K562 (cell line): Measurements from ENCODE around the gene MOXD1. TPM values are rescaled to one million over a fixed set of nuclear protein-coding genes. Genes with fewer than 3 reads are reported as not detected.

ENCODE experiments used
- CHD2 ChIP-seq: IDR thresholded peaks from 2 replicates; pipeline ENCODE4 v1.6.1; 2011; ENCODE audit warnings: low read depth, low read length
- MED1 ChIP-seq: sonication (generic); formaldehyde crosslinking; IDR thresholded peaks from 2 replicates; pipeline ENCODE4 v1.8.1; 2023; ENCODE audit warnings: missing genetic modification reagents, borderline replicate concordance
- NFRKB ChIP-seq: fragments of 450-650 bp; IDR thresholded peaks from 2 replicates; pipeline ENCODE4 v1.6.1; 2016; ENCODE audit warnings: low read depth
- PPARD ChIP-seq: fragments of 250-450 bp; sonication (Bioruptor Pico); IDR thresholded peaks from 2 replicates; pipeline ENCODE4 v1.8.0; 2022; ENCODE audit warnings: inconsistent platforms, mild to moderate bottlenecking, moderate library complexity
- polyA plus RNA-seq, 8 experiments: library from polyadenylated mRNA; depleted of rRNA in 4 of 8; stranded (reverse) in 5 of 8; unstranded in 3 of 8; fragments of >200 nt; fragmentation: Nextera tagmentation in 2 of 8; fragmentation: Illumina TruSeq in 1 of 8; extraction: Ambion mirVana in 2 of 8; extraction: Trizol in 1 of 8; gene quantifications; 2 replicates each; pipeline versions ENCODE4 v1.2.1 to v1.2.3, GENCODE V29; 2011 to 2014; ENCODE audit warnings: inconsistent platforms in 1 of 8, missing spikeins in 1 of 8
- total RNA-seq, 7 experiments: library from RNA; depleted of rRNA in 6 of 7; stranded (reverse); fragments of >200 nt in 6 of 7; fragmentation: Illumina TruSeq in 2 of 7; extraction: Trizol in 2 of 7; gene quantifications; 2 replicates each; pipeline versions ENCODE4 v1.2.1 to v1.2.3, GENCODE V29; 2011 to 2021; ENCODE audit warnings: low replicate concordance in 1 of 7
- TF ChIP-seq, protein P1 (sequence below), 2 experiments: fragments of 450-650 bp; IDR thresholded peaks; 2 replicates each; pipeline ENCODE4 v1.6.1; 2016; ENCODE audit warnings: mild to moderate bottlenecking in 2 of 2, borderline replicate concordance in 1 of 2, low read depth in 1 of 2, moderate library complexity in 1 of 2
- TF ChIP-seq, protein P2 (sequence below): fragments of 250-450 bp; sonication (Bioruptor Pico); IDR thresholded peaks from 2 replicates; pipeline ENCODE4 v1.8.0; 2021; ENCODE audit warnings: moderate library complexity, mild to moderate bottlenecking, inconsistent platforms
- TF ChIP-seq, protein P3 (sequence below): fragments of 450-650 bp; formaldehyde crosslinking; IDR thresholded peaks from 2 replicates; pipeline ENCODE4 v1.4.0; 2020; ENCODE audit warnings: mild to moderate bottlenecking
- TF ChIP-seq, protein P4 (sequence below): fragments of 450-650 bp; IDR thresholded peaks from 2 replicates; pipeline ENCODE4 v1.6.1; 2017; ENCODE audit warnings: antibody characterized with exemption, mild to moderate bottlenecking
- TF ChIP-seq, protein P5 (sequence below): sonication (generic); formaldehyde crosslinking; IDR thresholded peaks from 2 replicates; pipeline ENCODE4 v1.8.0; 2022; ENCODE audit warnings: mild to moderate bottlenecking, low read depth, missing genetic modification reagents
- TF ChIP-seq, protein P6 (sequence below): fragments of 450-650 bp; IDR thresholded peaks from one replicate; pipeline ENCODE4 v1.6.1; 2018; ENCODE audit warnings: mild to moderate bottlenecking, moderate library complexity; ENCODE audit not compliant: partially characterized antibody

Gene MOXD1
- total and polyA plus RNA-seq, 9 of the 15 experiments (the other 6 are each of a cell fraction or from before 2014, with no cell fraction given) = not detected

DNA sequence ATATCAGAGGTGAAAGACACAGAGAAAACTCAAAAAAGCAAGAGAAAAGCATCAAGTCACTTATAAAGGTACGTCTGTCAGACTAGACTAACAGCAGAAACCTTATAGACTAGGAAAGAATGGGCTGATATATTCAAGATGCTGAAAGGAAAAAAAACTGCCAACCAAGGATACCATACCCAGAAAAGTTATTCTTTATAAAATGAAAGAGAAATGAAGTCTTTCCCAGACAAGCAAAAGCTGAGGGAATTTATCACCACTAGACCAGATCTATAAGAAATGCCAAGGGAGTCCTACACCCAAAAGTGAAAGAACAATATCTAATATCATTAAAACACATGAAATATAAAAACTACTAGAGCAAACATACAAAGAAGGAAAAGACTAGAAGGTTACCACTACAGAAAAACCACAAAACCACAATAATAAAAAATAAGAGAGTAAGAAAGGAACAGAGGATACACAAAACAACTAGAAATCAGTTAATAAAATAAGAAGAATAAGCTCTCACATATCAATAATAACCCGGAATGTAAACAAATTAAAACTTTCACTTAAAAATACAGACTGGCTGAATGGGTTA lies 6.2 kb downstream of the MOXD1 start (continued):
- TF ChIP-seq, protein P1, sequence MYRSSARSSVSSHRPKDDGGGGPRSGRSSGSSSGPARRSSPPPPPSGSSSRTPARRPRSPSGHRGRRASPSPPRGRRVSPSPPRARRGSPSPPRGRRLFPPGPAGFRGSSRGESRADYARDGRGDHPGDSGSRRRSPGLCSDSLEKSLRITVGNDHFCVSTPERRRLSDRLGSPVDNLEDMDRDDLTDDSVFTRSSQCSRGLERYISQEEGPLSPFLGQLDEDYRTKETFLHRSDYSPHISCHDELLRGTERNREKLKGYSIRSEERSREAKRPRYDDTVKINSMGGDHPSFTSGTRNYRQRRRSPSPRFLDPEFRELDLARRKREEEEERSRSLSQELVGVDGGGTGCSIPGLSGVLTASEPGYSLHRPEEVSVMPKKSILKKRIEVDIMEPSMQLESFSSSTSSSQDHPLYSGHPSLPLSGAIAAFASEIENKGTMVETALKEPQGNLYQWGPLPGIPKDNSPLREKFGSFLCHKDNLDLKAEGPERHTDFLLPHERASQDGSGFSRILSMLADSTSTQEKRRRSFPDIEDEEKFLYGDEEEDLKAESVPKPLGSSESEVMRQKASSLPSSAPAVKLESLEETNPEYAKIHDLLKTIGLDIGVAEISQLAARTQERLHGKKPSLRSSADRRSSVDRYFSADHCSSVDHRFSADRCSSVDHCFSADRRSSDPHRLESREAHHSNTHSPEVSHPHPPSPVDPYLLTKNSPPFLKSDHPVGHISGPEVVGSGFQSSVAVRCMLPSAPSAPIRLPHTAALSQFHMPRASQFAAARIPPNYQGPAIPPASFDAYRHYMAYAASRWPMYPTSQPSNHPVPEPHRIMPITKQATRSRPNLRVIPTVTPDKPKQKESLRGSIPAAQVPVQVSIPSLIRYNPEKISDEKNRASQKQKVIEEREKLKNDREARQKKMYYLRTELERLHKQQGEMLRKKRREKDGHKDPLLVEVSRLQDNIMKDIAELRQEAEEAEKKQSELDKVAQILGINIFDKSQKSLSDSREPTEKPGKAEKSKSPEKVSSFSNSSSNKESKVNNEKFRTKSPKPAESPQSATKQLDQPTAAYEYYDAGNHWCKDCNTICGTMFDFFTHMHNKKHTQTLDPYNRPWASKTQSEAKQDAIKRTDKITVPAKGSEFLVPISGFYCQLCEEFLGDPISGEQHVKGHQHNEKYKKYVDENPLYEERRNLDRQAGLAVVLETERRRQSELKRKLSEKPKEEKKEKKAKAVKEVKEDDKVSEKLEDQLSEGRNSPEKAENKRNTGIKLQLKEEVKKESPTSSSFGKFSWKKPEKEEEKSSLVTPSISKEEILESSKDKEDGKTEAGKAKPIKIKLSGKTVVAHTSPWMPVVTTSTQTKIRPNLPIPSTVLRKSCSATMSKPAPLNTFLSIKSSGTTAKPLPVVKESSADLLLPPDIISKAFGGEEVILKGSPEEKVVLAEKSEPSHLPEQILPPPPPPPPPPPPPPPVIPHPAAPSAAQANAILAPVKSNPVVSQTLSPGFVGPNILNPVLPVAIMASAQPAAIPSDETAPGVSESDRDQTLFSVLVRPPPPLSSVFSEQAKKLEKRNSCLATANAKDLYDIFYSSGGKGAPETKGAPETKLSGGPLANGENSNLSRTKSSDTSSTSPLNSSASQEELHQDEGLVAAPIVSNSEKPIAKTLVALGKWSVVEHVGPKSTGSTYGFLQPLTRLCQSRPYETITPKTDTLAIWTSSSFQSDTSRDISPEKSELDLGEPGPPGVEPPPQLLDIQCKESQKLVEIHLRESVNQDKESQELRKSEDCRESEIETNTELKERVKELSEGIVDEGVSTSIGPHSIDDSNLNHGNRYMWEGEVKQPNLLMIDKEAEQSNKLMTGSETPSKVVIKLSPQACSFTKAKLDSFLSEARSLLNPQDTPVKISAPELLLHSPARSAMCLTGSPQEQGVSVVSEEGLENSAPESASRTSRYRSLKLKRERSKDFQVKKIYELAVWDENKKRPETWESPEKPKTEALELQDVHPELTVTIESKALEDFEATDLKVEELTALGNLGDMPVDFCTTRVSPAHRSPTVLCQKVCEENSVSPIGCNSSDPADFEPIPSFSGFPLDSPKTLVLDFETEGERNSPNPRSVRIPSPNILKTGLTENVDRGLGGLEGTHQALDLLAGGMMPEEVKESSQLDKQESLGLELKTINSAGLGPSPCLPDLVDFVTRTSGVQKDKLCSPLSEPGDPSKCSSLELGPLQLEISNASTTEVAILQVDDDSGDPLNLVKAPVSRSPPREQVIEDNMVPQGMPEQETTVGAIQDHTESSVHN (IDR thresholded peaks at IDR 0.05; ENCODE audit: borderline replicate concordance in 1 of 2, low read depth in 1 of 2) = no peak
- TF ChIP-seq PPARD = no peak
- TF ChIP-seq, protein P2, sequence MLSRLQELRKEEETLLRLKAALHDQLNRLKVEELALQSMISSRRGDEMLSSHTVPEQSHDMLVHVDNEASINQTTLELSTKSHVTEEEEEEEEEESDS (CRISPR knock-in tag) = no peak
- TF ChIP-seq, protein P3, sequence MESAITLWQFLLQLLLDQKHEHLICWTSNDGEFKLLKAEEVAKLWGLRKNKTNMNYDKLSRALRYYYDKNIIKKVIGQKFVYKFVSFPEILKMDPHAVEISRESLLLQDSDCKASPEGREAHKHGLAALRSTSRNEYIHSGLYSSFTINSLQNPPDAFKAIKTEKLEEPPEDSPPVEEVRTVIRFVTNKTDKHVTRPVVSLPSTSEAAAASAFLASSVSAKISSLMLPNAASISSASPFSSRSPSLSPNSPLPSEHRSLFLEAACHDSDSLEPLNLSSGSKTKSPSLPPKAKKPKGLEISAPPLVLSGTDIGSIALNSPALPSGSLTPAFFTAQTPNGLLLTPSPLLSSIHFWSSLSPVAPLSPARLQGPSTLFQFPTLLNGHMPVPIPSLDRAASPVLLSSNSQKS (CRISPR knock-in tag) = no peak
- no peak for TF ChIP-seq MED1
- TF ChIP-seq, protein P4, sequence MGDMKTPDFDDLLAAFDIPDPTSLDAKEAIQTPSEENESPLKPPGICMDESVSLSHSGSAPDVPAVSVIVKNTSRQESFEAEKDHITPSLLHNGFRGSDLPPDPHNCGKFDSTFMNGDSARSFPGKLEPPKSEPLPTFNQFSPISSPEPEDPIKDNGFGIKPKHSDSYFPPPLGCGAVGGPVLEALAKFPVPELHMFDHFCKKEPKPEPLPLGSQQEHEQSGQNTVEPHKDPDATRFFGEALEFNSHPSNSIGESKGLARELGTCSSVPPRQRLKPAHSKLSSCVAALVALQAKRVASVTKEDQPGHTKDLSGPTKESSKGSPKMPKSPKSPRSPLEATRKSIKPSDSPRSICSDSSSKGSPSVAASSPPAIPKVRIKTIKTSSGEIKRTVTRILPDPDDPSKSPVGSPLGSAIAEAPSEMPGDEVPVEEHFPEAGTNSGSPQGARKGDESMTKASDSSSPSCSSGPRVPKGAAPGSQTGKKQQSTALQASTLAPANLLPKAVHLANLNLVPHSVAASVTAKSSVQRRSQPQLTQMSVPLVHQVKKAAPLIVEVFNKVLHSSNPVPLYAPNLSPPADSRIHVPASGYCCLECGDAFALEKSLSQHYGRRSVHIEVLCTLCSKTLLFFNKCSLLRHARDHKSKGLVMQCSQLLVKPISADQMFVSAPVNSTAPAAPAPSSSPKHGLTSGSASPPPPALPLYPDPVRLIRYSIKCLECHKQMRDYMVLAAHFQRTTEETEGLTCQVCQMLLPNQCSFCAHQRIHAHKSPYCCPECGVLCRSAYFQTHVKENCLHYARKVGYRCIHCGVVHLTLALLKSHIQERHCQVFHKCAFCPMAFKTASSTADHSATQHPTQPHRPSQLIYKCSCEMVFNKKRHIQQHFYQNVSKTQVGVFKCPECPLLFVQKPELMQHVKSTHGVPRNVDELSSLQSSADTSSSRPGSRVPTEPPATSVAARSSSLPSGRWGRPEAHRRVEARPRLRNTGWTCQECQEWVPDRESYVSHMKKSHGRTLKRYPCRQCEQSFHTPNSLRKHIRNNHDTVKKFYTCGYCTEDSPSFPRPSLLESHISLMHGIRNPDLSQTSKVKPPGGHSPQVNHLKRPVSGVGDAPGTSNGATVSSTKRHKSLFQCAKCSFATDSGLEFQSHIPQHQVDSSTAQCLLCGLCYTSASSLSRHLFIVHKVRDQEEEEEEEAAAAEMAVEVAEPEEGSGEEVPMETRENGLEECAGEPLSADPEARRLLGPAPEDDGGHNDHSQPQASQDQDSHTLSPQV = no peak
- TF ChIP-seq, protein P5, sequence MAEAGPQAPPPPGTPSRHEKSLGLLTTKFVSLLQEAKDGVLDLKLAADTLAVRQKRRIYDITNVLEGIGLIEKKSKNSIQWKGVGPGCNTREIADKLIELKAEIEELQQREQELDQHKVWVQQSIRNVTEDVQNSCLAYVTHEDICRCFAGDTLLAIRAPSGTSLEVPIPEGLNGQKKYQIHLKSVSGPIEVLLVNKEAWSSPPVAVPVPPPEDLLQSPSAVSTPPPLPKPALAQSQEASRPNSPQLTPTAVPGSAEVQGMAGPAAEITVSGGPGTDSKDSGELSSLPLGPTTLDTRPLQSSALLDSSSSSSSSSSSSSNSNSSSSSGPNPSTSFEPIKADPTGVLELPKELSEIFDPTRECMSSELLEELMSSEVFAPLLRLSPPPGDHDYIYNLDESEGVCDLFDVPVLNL (CRISPR knock-in tag) = no peak
- TF ChIP-seq NFRKB = no peak
- TF ChIP-seq CHD2 = no peak
- TF ChIP-seq, protein P6, sequence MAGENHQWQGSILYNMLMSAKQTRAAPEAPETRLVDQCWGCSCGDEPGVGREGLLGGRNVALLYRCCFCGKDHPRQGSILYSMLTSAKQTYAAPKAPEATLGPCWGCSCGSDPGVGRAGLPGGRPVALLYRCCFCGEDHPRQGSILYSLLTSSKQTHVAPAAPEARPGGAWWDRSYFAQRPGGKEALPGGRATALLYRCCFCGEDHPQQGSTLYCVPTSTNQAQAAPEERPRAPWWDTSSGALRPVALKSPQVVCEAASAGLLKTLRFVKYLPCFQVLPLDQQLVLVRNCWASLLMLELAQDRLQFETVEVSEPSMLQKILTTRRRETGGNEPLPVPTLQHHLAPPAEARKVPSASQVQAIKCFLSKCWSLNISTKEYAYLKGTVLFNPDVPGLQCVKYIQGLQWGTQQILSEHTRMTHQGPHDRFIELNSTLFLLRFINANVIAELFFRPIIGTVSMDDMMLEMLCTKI = no peak
